IPS-11a (cell line): ENCODE results near the gene DACT1.

Source experiments
- H3K4me3 ChIP-seq: one replicate; pipeline ENCODE4 v1.5.1; 2013; ENCODE audit warnings: low read depth, low read length, control low read depth

Gene DACT1

DNA sequence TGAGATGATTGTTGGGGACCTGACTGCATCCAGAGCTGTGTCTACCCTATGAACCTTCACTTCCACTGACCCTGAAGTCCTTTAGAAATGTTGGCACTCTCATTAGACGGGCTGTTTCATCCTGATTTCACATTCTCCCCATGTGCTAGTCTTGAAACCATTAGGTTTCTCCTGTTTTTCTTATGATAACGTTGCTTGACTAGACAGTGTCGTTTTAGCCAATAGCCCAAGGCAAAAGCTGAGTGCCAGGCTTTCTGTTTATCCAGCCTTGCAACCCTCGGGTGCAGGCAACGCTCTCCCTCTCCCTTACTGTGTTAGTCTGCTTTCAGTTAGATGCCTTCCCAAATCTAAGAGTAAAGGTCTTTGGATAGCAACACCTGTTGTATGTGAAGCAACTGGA, 30.1 kb downstream of the DACT1 start:
- H3K4me3 ChIP-seq: no peak overlapping the region

- H3K4me3 ChIP-seq: no peak overlapping the region
Measured at GRCh38 chr14:58668848-58669480, 31.2 kb downstream of the DACT1 start.

- no peak overlapping the region for H3K4me3 ChIP-seq
Measured at GRCh38 chr14:58669556-58670200, 31.9 kb downstream of the DACT1 start.

DNA sequence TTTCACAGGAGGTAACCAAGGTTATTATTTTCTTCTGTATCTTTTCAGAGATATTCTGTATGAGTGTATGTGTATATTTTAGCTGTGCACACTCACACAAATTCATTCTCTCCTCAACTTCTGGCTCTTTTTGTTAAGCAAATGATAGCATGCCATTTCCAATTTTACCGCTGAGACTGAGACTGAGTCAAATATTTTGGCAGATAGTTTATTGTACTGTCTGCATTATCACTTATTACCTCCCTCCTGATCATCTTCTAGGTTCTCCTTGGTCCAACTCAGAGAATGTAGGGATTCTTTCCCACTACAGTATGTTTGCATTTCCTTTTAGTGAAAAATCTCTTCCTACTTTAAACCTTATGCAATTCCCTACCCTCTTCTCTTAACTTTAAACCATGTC, 33.3 kb downstream of the DACT1 start:
- no peak overlapping the region for H3K4me3 ChIP-seq

DNA sequence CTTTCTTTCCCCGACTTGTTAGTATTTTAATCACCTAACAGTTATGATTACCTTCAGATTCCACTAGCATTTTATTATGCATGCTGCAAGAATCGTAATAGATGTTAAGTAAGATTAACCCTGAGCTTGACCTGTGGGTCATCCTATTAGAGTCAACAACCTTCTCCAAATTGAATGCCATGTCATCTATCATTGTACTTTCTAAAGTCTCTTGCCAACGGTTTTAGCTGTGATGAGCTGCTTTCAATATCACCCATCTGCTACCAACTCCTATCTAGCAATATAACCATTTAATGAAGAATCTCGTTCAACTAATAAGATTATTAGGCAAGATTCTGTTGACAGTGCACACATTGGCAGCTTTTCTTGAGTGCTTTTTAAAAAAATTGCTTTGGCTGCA, 33.7 kb downstream of the DACT1 start:
- no peak overlapping the region for H3K4me3 ChIP-seq

DNA sequence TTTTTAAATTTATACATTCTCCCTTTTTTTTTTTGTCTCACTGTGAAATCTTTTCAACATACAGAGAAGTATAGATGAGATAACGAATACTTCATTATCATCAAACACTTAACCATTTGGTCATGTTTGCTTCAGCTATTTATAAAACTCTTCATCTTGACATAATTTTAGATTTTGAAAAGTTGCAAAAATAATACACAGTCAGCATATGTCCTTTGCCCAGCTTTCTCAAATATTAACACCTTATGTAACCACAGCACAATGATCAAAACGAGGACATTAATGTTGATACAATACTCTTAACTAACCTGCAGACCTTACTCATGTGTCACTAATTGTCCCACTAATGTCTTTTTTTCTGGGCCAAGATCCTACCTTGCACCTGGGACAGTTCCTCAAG, 36.0 kb downstream of the DACT1 start:
- H3K4me3 ChIP-seq: no peak overlapping the region

DNA sequence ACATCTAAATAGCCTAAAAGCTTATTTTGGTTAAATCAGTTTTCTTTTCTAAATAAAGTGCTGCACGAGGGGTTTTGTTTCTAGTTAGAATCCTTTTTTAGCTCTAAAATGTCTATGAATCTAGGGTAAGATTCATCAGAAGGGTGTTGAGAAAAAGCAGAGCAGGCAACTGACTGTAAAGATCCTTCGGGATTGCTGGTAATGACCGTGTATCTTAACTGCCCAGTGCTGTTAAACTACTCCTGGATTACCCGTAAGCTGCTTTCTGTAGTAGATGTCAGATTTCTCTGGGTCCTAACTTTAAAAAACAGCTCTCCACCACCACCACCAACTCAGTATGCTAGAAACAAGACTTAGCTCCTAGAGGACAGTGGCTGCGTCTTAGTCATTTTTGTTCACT, 39.2 kb downstream of the DACT1 start:
- H3K4me3 ChIP-seq: no peak overlapping the region

GRCh38 chr14:58677517-58677916, 39.8 kb downstream of the DACT1 start:
- no peak overlapping the region for H3K4me3 ChIP-seq

DNA sequence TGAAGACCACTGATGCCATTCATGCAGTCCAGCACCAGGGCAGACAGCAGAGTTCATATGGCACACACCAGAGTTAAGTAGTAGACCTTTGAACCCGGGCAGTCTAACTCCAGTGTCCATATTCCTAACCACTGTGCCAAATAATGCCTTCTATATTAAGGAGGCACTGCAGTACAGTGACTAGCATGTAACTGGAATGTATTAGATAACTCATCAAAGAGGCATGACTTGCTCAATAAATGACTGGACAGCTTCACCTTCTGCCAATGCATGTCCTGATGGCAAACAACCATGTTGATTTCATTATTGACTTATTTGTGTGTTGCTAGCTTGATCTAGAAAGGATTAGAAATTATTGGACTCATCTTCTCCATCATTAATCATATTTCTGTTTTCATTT, 40.2 kb downstream of the DACT1 start:
- no peak overlapping the region for H3K4me3 ChIP-seq

DNA sequence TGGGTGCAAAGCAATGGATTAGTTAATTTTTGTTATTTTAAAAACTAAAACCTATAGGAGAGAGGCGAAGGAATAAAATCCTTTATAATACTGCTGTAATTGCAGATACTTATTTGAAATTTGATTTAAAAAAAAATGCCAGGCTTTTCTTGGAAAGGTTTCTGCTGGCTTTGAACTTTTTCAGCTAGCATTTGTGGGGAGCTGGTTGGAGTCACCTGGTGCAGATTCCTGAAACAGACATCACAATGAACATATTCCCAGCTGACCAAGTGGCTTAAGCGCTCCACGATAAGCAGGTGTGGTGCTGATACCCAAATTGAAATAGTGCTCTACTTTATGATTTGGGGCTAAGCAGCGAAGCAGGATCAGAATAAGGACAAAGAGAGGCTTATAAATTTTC, 42.9 kb downstream of the DACT1 start:
- no peak overlapping the region for H3K4me3 ChIP-seq

DNA sequence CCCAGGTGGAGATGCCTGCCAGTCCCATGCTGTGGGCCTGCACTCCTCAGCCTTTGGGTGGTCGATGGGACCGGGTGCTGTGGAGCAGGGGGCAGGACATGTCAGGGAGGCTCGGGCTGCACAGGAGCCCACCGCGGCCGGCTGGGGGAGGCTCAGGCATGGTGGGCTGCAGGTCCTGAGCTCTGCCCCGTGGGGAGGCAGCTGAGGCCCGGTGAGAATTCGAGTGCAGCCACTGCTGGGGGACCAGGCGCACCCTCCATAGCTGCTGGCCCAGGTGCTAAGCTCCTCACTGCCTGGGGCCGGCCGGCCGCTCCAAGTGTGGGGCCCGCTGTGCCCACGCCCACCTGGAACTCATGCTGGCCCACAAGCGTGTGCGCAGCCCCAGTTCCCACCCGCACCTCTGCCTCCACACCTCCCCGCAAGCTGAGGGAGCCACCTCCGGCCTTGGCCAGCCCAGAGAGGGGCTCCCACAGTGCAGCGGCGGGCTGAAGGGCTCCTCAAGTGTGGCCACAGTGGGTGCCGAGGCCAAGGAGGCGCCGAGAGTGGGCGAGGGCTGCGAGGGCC, 49.6 kb downstream of the DACT1 start:
- H3K4me3 ChIP-seq: no peak overlapping the region

- H3K4me3 ChIP-seq: no peak overlapping the region
Measured at GRCh38 chr14:58690801-58691516, 53.2 kb downstream of the DACT1 start.

GRCh38 chr14:58693048-58693447, 55.3 kb downstream of the DACT1 start:
- no peak overlapping the region for H3K4me3 ChIP-seq

GRCh38 chr14:58695514-58695913, 57.8 kb downstream of the DACT1 start:
- H3K4me3 ChIP-seq: no peak overlapping the region

DNA sequence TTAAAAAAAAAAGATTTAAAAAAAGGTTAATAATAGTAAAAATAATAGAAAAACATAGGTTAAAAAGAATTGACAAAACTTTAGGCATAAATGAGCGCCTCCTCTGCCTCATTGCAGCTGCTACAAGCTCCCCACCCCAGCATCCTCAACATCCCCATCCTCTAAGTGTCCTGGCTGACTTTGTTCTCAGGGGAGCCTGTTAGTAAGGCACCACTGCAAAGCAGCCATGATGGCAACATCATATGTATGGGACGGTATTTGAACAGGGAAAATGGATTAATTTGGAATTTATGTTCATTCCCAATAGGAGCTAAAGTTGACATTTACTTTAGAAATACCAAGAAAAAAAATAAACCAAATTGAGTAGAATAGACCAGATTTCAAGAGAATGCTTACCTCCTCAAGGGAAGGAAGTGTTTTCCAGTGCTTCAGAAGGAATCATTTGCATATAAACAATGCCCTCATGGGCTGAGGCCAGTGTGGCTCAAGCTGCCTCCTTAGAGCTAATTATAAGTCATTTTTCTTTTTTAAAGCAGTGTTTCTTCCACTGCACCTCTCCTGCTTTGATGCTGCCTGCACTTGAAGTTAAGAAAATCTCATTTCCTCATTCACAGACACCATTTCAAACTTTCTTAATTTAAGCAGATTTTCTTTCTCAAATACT, 59.6 kb downstream of the DACT1 start:
- no peak overlapping the region for H3K4me3 ChIP-seq
